Measurements from ENCODE around the gene B4GALNT4. TPM values are rescaled to one million over a fixed set of nuclear protein-coding genes. Genes with fewer than 3 reads are reported as not detected.
"Not testable (repeated sequence)": the region's sequence is repeated elsewhere in the genome, so short reads cannot be mapped to it uniquely, and the experiment has no call there.

Gene B4GALNT4
- total RNA-seq, 4 donors from 2014 or later, result 7.1 to 22.2 (median 14.1) TPM

- TF ChIP-seq POLR2A (IDR thresholded peaks at IDR 0.05) (no peak), EP300 (IDR thresholded peaks at IDR 0.05) (no peak), CTCF (IDR thresholded peaks at IDR 0.05) (no peak)
- Histone ChIP-seq H3K9me3 (no peaks in the 10 kb centered on the region), H3K27me3 (no peaks in the 10 kb centered on the region), H3K4me1 (peaks cover 0 to 29% (median 13%) of the 10 kb centered on the region in 4 donors), H3K4me3 (peak overlapping the region in 2 of 4 donors; percentile 25 to 80), H3K36me3 (no peaks in the 10 kb centered on the region), H3K27ac (peak overlapping the region in 2 of 4 donors; percentile 50 to 91)
- 74 to 82% methylated on average over 23 to 25 of the region's 28 CpGs for WGBS, 2 donors
- DNase-seq (ENCODE audit: low spot score in 2 of 2), result no peak
These were observed 38.4 kb downstream of the B4GALNT4 start for GRCh38 chr11:407651-408123.

GRCh38 chr11:408154-409007, 39.1 kb downstream of the B4GALNT4 start:
- Histone ChIP-seq H3K4me3 (no peak overlapping the region), H3K4me1 (peaks cover 0 to 29% (median 13%) of the 10 kb centered on the region in 4 donors), H3K27me3 (no peaks in the 10 kb centered on the region), H3K36me3 (no peaks in the 10 kb centered on the region), H3K27ac (no peak overlapping the region), H3K9me3 (no peaks in the 10 kb centered on the region)
- no peak for TF ChIP-seq POLR2A (IDR thresholded peaks at IDR 0.05)
- TF ChIP-seq EP300 (IDR thresholded peaks at IDR 0.05), result no peak
- TF ChIP-seq CTCF (IDR thresholded peaks at IDR 0.05), result no peak
- WGBS, 2 donors, result 87 to 93% methylated on average over 6 to 15 of the region's 15 CpGs
- DNase-seq (ENCODE audit: low spot score in 2 of 2), result no peak

GRCh38 chr11:409008-409599, 39.8 kb downstream of the B4GALNT4 start:
- WGBS, 2 donors, result 93 to 100% methylated on average over 3 to 4 of the region's 7 CpGs
- no peaks in the 10 kb centered on the region for H3K9me3 ChIP-seq
- DNase-seq (ENCODE audit: low spot score in 2 of 2), result no peak
- no peaks in the 10 kb centered on the region for H3K27me3 ChIP-seq
- no peak for TF ChIP-seq CTCF (IDR thresholded peaks at IDR 0.05)
- TF ChIP-seq EP300 (IDR thresholded peaks at IDR 0.05), result no peak
- no peak for TF ChIP-seq POLR2A (IDR thresholded peaks at IDR 0.05)
- H3K27ac ChIP-seq, result no peak overlapping the region
- H3K4me1 ChIP-seq, result peaks cover 0 to 29% (median 13%) of the 10 kb centered on the region in 4 donors
- no peak overlapping the region for H3K4me3 ChIP-seq
- no peaks in the 10 kb centered on the region for H3K36me3 ChIP-seq

DNA sequence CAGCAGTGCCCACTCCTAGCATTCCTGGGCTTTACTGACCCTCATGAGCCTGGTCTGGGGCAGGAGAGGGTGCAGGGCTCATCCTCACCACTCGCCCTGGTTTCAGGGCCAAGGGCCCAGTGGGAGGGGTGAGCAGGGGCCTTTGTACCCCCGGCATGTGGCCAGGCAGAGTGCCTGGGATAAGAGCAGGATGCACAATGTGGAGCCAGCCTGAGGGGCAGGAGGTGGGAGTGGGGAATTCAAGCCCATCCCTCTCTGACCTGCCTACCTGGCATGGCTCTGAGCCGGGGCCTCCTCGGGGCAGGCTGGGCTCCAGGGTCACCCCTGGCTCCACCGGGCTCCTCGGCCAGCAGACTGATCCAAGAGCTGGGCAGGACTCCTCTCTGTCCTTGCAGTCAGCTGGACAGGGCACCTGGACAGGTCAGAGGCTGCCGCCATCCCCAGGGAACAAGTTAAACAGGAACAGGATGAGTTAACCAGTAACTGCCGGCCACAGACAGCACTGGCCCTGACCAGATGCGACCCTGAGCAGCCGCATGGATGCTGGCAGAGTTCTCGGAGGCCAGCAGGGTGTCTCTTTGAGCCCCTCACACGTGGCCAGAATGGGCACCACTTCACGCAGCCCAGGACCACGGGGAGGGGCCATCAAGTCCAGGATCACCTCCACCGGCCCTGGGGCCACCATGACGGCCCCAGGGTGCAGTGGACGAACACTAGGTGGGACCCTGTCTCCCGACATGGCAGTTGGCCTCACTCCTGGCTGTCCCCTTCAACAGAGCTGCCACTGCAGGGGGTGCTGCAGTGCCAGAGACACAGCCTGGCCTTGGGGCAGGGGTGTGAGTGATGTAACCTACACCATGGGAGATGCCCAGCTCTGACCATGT, 40.5 kb downstream of the B4GALNT4 start:
- TF ChIP-seq POLR2A (IDR thresholded peaks at IDR 0.05) (no peak), CTCF (IDR thresholded peaks at IDR 0.05) (no peak), EP300 (IDR thresholded peaks at IDR 0.05) (no peak)
- 66 to 73% methylated on average over 13 to 18 of the region's 18 CpGs for WGBS, 2 donors
- DNase-seq (ENCODE audit: low spot score in 2 of 2), result no peak
- Histone ChIP-seq H3K9me3 (no peaks in the 10 kb centered on the region), H3K27me3 (peaks cover 0 to under 1% of the 10 kb centered on the region in 2 donors), H3K4me3 (no peak overlapping the region), H3K4me1 (peaks cover 0 to 27% (median 13%) of the 10 kb centered on the region in 4 donors), H3K36me3 (no peaks in the 10 kb centered on the region), H3K27ac (no peak overlapping the region)

DNA sequence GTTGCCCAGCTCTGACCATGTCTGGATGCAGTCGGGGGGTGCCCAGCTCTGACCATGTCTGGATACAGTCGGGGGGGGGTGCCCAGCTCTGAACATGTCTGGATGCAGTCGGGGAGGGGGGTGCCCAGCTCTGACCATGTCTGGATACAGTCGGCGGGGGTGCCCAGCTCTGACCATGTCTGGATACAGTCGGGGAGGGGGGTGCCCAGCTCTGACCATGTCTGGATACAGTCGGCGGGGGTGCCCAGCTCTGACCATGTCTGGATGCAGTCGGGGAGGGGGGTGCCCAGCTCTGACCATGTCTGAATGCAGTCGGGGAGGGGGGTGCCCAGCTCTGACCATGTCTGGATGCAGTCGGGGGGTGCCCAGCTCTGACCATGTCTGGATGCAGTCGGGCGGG, 41.4 kb downstream of the B4GALNT4 start:
- WGBS, 2 donors, result no CpG with 5 or more reads among the region's 13 CpGs

DNA sequence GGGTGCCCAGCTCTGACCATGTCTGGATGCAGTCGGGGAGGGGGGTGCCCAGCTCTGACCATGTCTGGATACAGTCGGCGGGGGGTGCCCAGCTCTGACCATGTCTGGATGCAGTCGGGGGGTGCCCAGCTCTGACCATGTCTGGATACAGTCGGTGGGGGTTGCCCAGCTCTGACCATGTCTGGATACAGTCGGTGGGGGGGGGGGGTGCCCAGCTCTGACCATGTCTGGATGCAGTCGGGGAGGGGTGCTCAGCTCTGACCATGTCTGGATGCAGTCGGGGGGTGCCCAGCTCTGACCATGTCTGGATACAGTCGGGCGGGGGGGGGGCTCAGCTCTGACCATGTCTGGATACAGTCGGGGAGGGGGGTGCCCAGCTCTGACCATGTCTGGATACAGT, 42.2 kb downstream of the B4GALNT4 start:
- not testable (repeated sequence) for DNase-seq (ENCODE audit: low spot score in 2 of 2); H3K4me3 ChIP-seq; H3K27ac ChIP-seq; H3K9me3 ChIP-seq; H3K36me3 ChIP-seq
- Histone ChIP-seq H3K27me3 (peaks cover 0 to 17% of the 10 kb centered on the region in 2 donors), H3K4me1 (peaks cover 0 to 23% (median 8%) of the 10 kb centered on the region in 4 donors)
- whole genome bisulfite sequencing, 2 donors, result no CpG with 5 or more reads among the region's 11 CpGs

More for the DNA sequence above, 41.4 kb downstream of the B4GALNT4 start:
- H3K27ac ChIP-seq; H3K9me3 ChIP-seq; H3K4me3 ChIP-seq; DNase-seq (ENCODE audit: low spot score in 2 of 2); H3K36me3 ChIP-seq; H3K27me3 ChIP-seq: not testable (repeated sequence)
- H3K4me1 ChIP-seq, result peaks cover 0 to 23% (median 16%) of the 10 kb centered on the region in 4 donors

All from tibial nerve (tissue), 4 donors.